Gastroesophageal sphincter (tissue), 4 donors: Measurements from ENCODE around the gene STH. TPM values are rescaled to one million over a fixed set of nuclear protein-coding genes. Genes with fewer than 3 reads are reported as not detected.

Source experiments
- ATAC-seq: fragments of 150-250 bp; one replicate; pipeline ENCODE4 v1.9.1; 2016; ENCODE audit warnings: mild to moderate bottlenecking, moderate library complexity
- H3K27ac ChIP-seq, 4 donors: fragments of 200-600 bp; sonication (generic) in 3 of 4; 1 replicate in 3 of 4; 2 replicates in 1 of 4; pipeline ENCODE4 v1.5.1; 2016 to 2019
- H3K27me3 ChIP-seq: fragments of 200-600 bp; sonication (generic); one replicate; pipeline ENCODE4 v1.5.1; 2019
- H3K36me3 ChIP-seq, 2 donors: fragments of 200-600 bp; sonication (generic); one replicate each; pipeline ENCODE4 v1.5.1; 2019; ENCODE audit warnings: control low read depth in 1 of 2
- H3K4me1 ChIP-seq, 3 donors: fragments of 200-600 bp; sonication (generic); 1 replicate in 2 of 3; 2 replicates in 1 of 3; pipeline ENCODE4 v1.5.1; 2016 to 2019; ENCODE audit warnings: control low read depth in 2 of 3
- H3K4me3 ChIP-seq, 2 donors: fragments of 200-600 bp; sonication (generic); one replicate each; pipeline ENCODE4 v1.5.1; 2019; ENCODE audit warnings: mild to moderate bottlenecking in 1 of 2, moderate library complexity in 1 of 2
- H3K9me3 ChIP-seq, 3 donors: fragments of 200-600 bp; sonication (generic); one replicate each; pipeline ENCODE4 v1.5.1; 2017 to 2019; ENCODE audit warnings: control low read depth in 2 of 3
- CTCF ChIP-seq, 4 experiments: fragments of 200-600 bp in 2 of 4; fragments of 450-650 bp in 2 of 4; sonication (generic) in 1 of 4; IDR thresholded peaks; one replicate each; pipeline ENCODE4 v1.5.1; 2017 to 2019; ENCODE audit warnings: antibody characterized with exemption in 4 of 4, mild to moderate bottlenecking in 2 of 4, moderate library complexity in 2 of 4
- EP300 ChIP-seq: sonication (generic); formaldehyde crosslinking; IDR thresholded peaks from one replicate; pipeline ENCODE4 v1.6.1; 2017; ENCODE audit warnings: antibody characterized with exemption, mild to moderate bottlenecking
- POLR2A ChIP-seq, 2 donors: fragments of 450-650 bp; IDR thresholded peaks; one replicate each; pipeline ENCODE4 v1.6.1; 2017; ENCODE audit warnings: antibody characterized with exemption in 2 of 2, mild to moderate bottlenecking in 2 of 2, moderate library complexity in 1 of 2
- POLR2AphosphoS5 ChIP-seq: sonication (generic); formaldehyde crosslinking; IDR thresholded peaks from one replicate; pipeline ENCODE4 v1.6.1; 2017; ENCODE audit warnings: antibody characterized with exemption
- WGBS, 2 donors: methylation state at CpG; one replicate each; pipeline ENCODE4 v1.1.5; 2018; ENCODE audit warnings: low coverage in 1 of 2; 5-methylcytosine and 5-hydroxymethylcytosine counted together
- total RNA-seq, 4 donors: library from RNA; depleted of rRNA; stranded (reverse); fragments of >200 nt; gene quantifications; one replicate each; pipeline ENCODE4 v1.1.0, GENCODE V29; 2016

Gene STH
- total RNA-seq, 4 donors from 2014 or later = not detected

GRCh38 chr17:45960311-45960710 lies 38.7 kb upstream of the STH start:
- 40 to 78% methylated on average over 1 to 3 of the region's 4 CpGs for WGBS, 2 donors
- TF ChIP-seq POLR2A (IDR thresholded peaks at IDR 0.05) (no peak), POLR2AphosphoS5 (no peak), CTCF (IDR thresholded peaks at IDR 0.05) (no peak), EP300 (no peak)
- Histone ChIP-seq H3K36me3 (no peaks in the 10 kb centered on the region), H3K4me1 (no peaks in the 10 kb centered on the region), H3K9me3 (no peaks in the 10 kb centered on the region), H3K4me3 (no peak overlapping the region), H3K27me3 (no peaks in the 10 kb centered on the region), H3K27ac (no peak overlapping the region)
- no peak for ATAC-seq

- Histone ChIP-seq H3K4me1 (peaks cover 0 to 7% (median 0%) of the 10 kb centered on the region in 3 donors), H3K9me3 (no peaks in the 10 kb centered on the region), H3K27ac (no peak overlapping the region), H3K36me3 (no peaks in the 10 kb centered on the region), H3K4me3 (no peak overlapping the region), H3K27me3 (no peaks in the 10 kb centered on the region)
- 77 to 84% methylated on average over 5 of the region's 6 CpGs for WGBS, 2 donors
- no peak for TF ChIP-seq POLR2AphosphoS5
- no peak for TF ChIP-seq CTCF (IDR thresholded peaks at IDR 0.05)
- no peak for TF ChIP-seq POLR2A (IDR thresholded peaks at IDR 0.05)
- TF ChIP-seq EP300 = no peak
- ATAC-seq = no peak
Observed at GRCh38 chr17:45961206-45961605, 37.8 kb upstream of the STH start.

- H3K9me3 ChIP-seq = no peaks in the 10 kb centered on the region
- no peaks in the 10 kb centered on the region for H3K36me3 ChIP-seq
- TF ChIP-seq CTCF (IDR thresholded peaks at IDR 0.05) = no peak
- TF ChIP-seq POLR2A (IDR thresholded peaks at IDR 0.05) = no peak
- no peak for TF ChIP-seq EP300
- TF ChIP-seq POLR2AphosphoS5 = no peak
- H3K4me1 ChIP-seq = peaks cover 0 to 8% (median 0%) of the 10 kb centered on the region in 3 donors
- WGBS, 2 donors = 80 to 93% methylated on average over 3 to 9 of the region's 12 CpGs
- H3K4me3 ChIP-seq = no peak overlapping the region
- no peak overlapping the region for H3K27ac ChIP-seq
- H3K27me3 ChIP-seq = no peaks in the 10 kb centered on the region
- ATAC-seq = no peak
Observed at GRCh38 chr17:45962221-45962972, 36.7 kb upstream of the STH start.

- Histone ChIP-seq H3K4me1 (peaks cover 0 to 8% (median 0%) of the 10 kb centered on the region in 3 donors), H3K27me3 (no peaks in the 10 kb centered on the region), H3K36me3 (no peaks in the 10 kb centered on the region), H3K4me3 (no peak overlapping the region), H3K27ac (no peak overlapping the region), H3K9me3 (no peaks in the 10 kb centered on the region)
- ATAC-seq = no peak
- TF ChIP-seq EP300 (no peak), POLR2AphosphoS5 (no peak), CTCF (IDR thresholded peaks at IDR 0.05) (no peak), POLR2A (IDR thresholded peaks at IDR 0.05) (no peak)
- 93% methylated on average over 2 of the region's 5 CpGs; no CpG with 5 or more reads in 1 of the 2 donors for WGBS, 2 donors
Observed at GRCh38 chr17:45963283-45963682, 35.8 kb upstream of the STH start.

- no peak for ATAC-seq
- no peak overlapping the region for H3K27ac ChIP-seq
- no peaks in the 10 kb centered on the region for H3K9me3 ChIP-seq
- H3K36me3 ChIP-seq = no peaks in the 10 kb centered on the region
- H3K4me3 ChIP-seq = no peak overlapping the region
- no peaks in the 10 kb centered on the region for H3K27me3 ChIP-seq
- TF ChIP-seq POLR2A (IDR thresholded peaks at IDR 0.05) (no peak), EP300 (no peak), POLR2AphosphoS5 (no peak), CTCF (IDR thresholded peaks at IDR 0.05) (no peak)
- peaks cover 0 to 8% (median 0%) of the 10 kb centered on the region in 3 donors for H3K4me1 ChIP-seq
- WGBS, 2 donors = 65 to 83% methylated on average over 3 to 5 of the region's 5 CpGs
Observed at GRCh38 chr17:45963889-45964288, 35.2 kb upstream of the STH start.
